A673 (cell line): Measurements from ENCODE around the gene GPATCH11. TPM values are rescaled to one million over a fixed set of nuclear protein-coding genes. Genes with fewer than 3 reads are reported as not detected.

ENCODE experiments used
- Bru-seq: library from RNA; stranded (reverse); fragments of 400-500 nt; gene quantifications from one replicate; lab custom pipeline; 2021; lab: Mats Ljungman, UMichigan
- BruChase-seq, 2 experiments: library from RNA; stranded (reverse); fragments of 400-500 nt; gene quantifications; one replicate each; lab custom pipeline; 2021; lab: Mats Ljungman, UMichigan
- BruUV-seq: library from RNA; stranded (reverse); fragments of 400-500 nt; replicated peaks from 2 replicates; lab custom pipeline; 2021; lab: Mats Ljungman, UMichigan
- CTCF ChIA-PET: fragments of 300-600 bp; sonication (Branson Sonifier 250); formaldehyde crosslinking; loops from one replicate; lab custom pipeline; 2022; ENCODE audit warnings: antibody characterized with exemption; lab: Charles Lee
- POLR2A ChIA-PET: fragments of 300-600 bp; sonication (Branson Sonifier 250); formaldehyde crosslinking; loops from one replicate; lab custom pipeline; 2022; ENCODE audit warnings: antibody characterized with exemption; ENCODE audit not compliant: low non-redundant PET; lab: Charles Lee
- DNase-seq: peaks from one replicate; pipeline ENCODE4 v3.0.0-alpha.2; 2015; ENCODE audit warnings: low spot score
- H3K27ac ChIP-seq: fragments of 200-600 bp; sonication (generic); 2 replicates; pipeline ENCODE4 v1.5.1; 2016; ENCODE audit warnings: mixed run types, low read depth, mild to moderate bottlenecking, mixed read lengths, antibody characterized with exemption, low read length; ENCODE audit not compliant: poor library complexity, severe bottlenecking
- H3K27me3 ChIP-seq: fragments of 200-600 bp; sonication (generic); replicated peaks from 2 replicates; pipeline ENCODE4 v1.6.1; 2017; ENCODE audit warnings: mixed run types, low read depth, mild to moderate bottlenecking, mixed read lengths, antibody characterized with exemption, low read length; ENCODE audit not compliant: insufficient read depth, poor library complexity
- H3K36me3 ChIP-seq: fragments of 200-600 bp; sonication (generic); 2 replicates; pipeline ENCODE4 v1.6.1; 2016; ENCODE audit warnings: mixed run types, mild to moderate bottlenecking, mixed read lengths, antibody characterized with exemption, low read length; ENCODE audit not compliant: insufficient read depth, poor library complexity, severe bottlenecking
- H3K4me1 ChIP-seq: fragments of 200-600 bp; sonication (generic); 2 replicates; pipeline ENCODE4 v1.6.1; 2017; ENCODE audit warnings: mixed run types, mild to moderate bottlenecking, mixed read lengths, antibody characterized with exemption, low read length; ENCODE audit not compliant: insufficient read depth, poor library complexity, severe bottlenecking
- H3K4me3 ChIP-seq: fragments of 200-600 bp; sonication (generic); 2 replicates; pipeline ENCODE4 v1.5.1; 2016; ENCODE audit warnings: low read depth, mixed run types, mild to moderate bottlenecking, mixed read lengths, low read length; ENCODE audit not compliant: poor library complexity, severe bottlenecking
- H3K9me3 ChIP-seq: fragments of 200-600 bp; sonication (generic); 2 replicates; pipeline ENCODE4 v1.6.1; 2016; ENCODE audit warnings: mixed run types, low read depth, mild to moderate bottlenecking, mixed read lengths, antibody characterized with exemption, low read length; ENCODE audit not compliant: poor library complexity, severe bottlenecking
- CTCF ChIP-seq: fragments of 300-800, 200-600 bp; sonication (generic); conservative IDR thresholded peaks from 2 replicates; pipeline ENCODE4 v1.5.1; 2017; ENCODE audit warnings: low read depth, mild to moderate bottlenecking, antibody characterized with exemption, low read length, moderate library complexity, mixed read lengths
- EZH2 ChIP-seq: fragments of 200-600 bp; sonication (generic); IDR thresholded peaks from 2 replicates; pipeline ENCODE4 v1.6.1; 2017; ENCODE audit warnings: borderline replicate concordance, low read depth, mild to moderate bottlenecking, mixed read lengths, antibody characterized with exemption, low read length; ENCODE audit not compliant: poor library complexity, severe bottlenecking
- intact Hi-C: fragments of 100-400 bp; cut with micrococcal nuclease; formaldehyde crosslinking; loops from one replicate; pipeline ENCODE4 v1.10.0; 2022; ENCODE audit not compliant: unreplicated experiment
- long read RNA-seq: library from polyadenylated mRNA; stranded (forward); transcript quantifications from one replicate; pipeline ENCODE4 v2.0.0, GENCODE V29; 2022
- total RNA-seq: library from RNA; stranded (reverse); gene quantifications from 2 replicates; pipeline ENCODE4 v1.2.3, GENCODE V29; 2021

GPATCH11 gene
- total RNA-seq (15.3 and 15.6 TPM in 2 replicates), Bru-seq, nascent RNA (percentile 71 among the genes with signal in this experiment), BruChase-seq, experiment 1, labeled RNA remaining after a 2-hour chase (percentile 83 among the genes with signal in this experiment), BruChase-seq, experiment 2, labeled RNA remaining after a 6-hour chase (percentile 79 among the genes with signal in this experiment)
- long read RNA-seq, transcript GPATCH11-202 (9 exons, 3,906 nt): major isoform, 23 of 35 reads
- long read RNA-seq, partial matches to known transcripts: 0 of 35 reads
- long read RNA-seq, other reads (novel, unspliced or antisense): 8 of 35 reads

GRCh38 chr2:37083873-37084794, at the start of gene GPATCH11, which contains the start of gene HEATR5B:
TSS of gene GPATCH11 (plus strand) at chr2:37084518. CDS start at chr2:37088382, 3,864 bp downstream.
TSS of gene HEATR5B (minus strand) at chr2:37084372. CDS start at chr2:37083414, 958 bp downstream.
- peak within 1 kb of the TSS; percentile 57 for H3K27ac ChIP-seq
- BruUV-seq: no TSS peak
- no peak for TF ChIP-seq CTCF
- TF ChIP-seq EZH2: no peak
- H3K9me3 ChIP-seq: no peaks in the 10 kb centered on the region
- ChIA-PET POLR2A (no interaction called here), CTCF (no interaction called here)
- no peaks in the 10 kb centered on the region for H3K36me3 ChIP-seq
- intact Hi-C loops: no loop called here
- peaks cover 3% of the 10 kb centered on the region for H3K4me1 ChIP-seq
- H3K27me3 ChIP-seq: no peaks in the 10 kb centered on the region
- H3K4me3 ChIP-seq: peak within 1 kb of the TSS; percentile 82
- peak; percentile 98 for DNase-seq

DNA sequence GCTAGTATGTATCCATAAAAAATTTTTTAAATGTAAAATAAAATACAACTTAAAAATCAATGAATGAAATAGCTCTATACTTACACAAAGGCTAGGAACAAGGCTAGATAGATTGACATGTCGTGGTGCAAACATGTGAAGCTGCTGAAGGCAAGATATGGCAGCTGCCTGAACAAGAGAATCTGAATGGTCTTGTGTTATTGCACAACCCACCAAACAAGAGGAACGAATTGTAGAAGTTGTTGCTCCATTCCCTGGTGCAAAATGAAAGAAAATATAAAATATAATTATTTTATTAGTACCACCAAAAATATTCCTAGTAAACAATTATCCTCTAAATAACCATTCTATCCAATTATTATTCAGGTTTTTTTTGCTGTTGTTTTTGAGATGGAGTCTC, 46.5 kb upstream of the GPATCH11 start:
- POLR2A ChIA-PET: no interaction called here
- H3K36me3 ChIP-seq: peaks cover 2% of the 10 kb centered on the region

More for the DNA sequence above, 46.5 kb upstream of the GPATCH11 start:
- Histone ChIP-seq H3K9me3 (no peaks in the 10 kb centered on the region), H3K27ac (no peak overlapping the region), H3K27me3 (no peaks in the 10 kb centered on the region), H3K4me3 (no peak overlapping the region), H3K4me1 (no peaks in the 10 kb centered on the region)
- CTCF ChIA-PET: no interaction called here
- DNase-seq: no peak
- TF ChIP-seq CTCF: no peak
- no peak for TF ChIP-seq EZH2
- BruUV-seq: no TSS peak
- intact Hi-C loops: no loop called here
